Thoracic aorta (tissue), 2 donors: Measurements from ENCODE around the gene HOXC6. TPM values are rescaled to one million over a fixed set of nuclear protein-coding genes. Genes with fewer than 3 reads are reported as not detected.

ENCODE experiments used
- ATAC-seq: fragments of 150-250 bp; one replicate; pipeline ENCODE4 v1.8.0; 2017; ENCODE audit warnings: low read depth; ENCODE audit not compliant: insufficient number of reproducible peaks, low FRiP score
- DNase-seq: peaks from one replicate; pipeline ENCODE4 v3.0.0-alpha.2; 2020; ENCODE audit warnings: low spot score
- H3K27ac ChIP-seq, 2 donors: fragments of 200-600 bp; sonication (generic); 1 replicate in 1 of 2; 2 replicates in 1 of 2; pipeline ENCODE4 v1.5.1; 2016; ENCODE audit warnings: mild to moderate bottlenecking in 2 of 2, moderate library complexity in 2 of 2
- H3K27me3 ChIP-seq: fragments of 200-600 bp; sonication (generic); replicated peaks from 2 replicates; pipeline ENCODE4 v1.6.0; 2016; ENCODE audit warnings: mild to moderate bottlenecking; ENCODE audit not compliant: insufficient read depth
- H3K36me3 ChIP-seq: fragments of 200-600 bp; sonication (generic); one replicate; pipeline ENCODE4 v1.5.1; 2016
- H3K4me1 ChIP-seq, 2 donors: fragments of 200-600 bp; sonication (generic); 1 replicate in 1 of 2; 2 replicates in 1 of 2; pipeline versions ENCODE4 v1.5.1 to v1.6.0; 2016; ENCODE audit warnings: low read depth in 2 of 2, mild to moderate bottlenecking in 1 of 2; ENCODE audit not compliant: control insufficient read depth in 1 of 2
- H3K4me3 ChIP-seq: fragments of 200-600 bp; sonication (generic); 2 replicates; pipeline ENCODE4 v1.5.1; 2016; ENCODE audit warnings: mild to moderate bottlenecking
- H3K9me3 ChIP-seq: fragments of 200-600 bp; sonication (generic); 2 replicates; pipeline ENCODE4 v1.5.1; 2016
- total RNA-seq, 2 donors: library from RNA; depleted of rRNA; stranded (reverse); fragments of >200 nt; gene quantifications; one replicate each; pipeline versions ENCODE4 v1.1.0 to v1.2.3, GENCODE V29; 2016
- TF ChIP-seq, protein P1 (sequence below): fragments of 200-600 bp; sonication (generic); IDR thresholded peaks from one replicate; pipeline ENCODE4 v1.5.1; 2019; ENCODE audit warnings: antibody characterized with exemption

Gene HOXC6
- total RNA-seq, 2 donors from 2014 or later = not detected

GRCh38 chr12:54052438-54053002 lies 24.3 kb downstream of the HOXC6 start:
- Histone ChIP-seq H3K27ac (peak overlapping the region in 1 of 2 donors; percentile 40), H3K9me3 (no peaks in the 10 kb centered on the region), H3K36me3 (no peaks in the 10 kb centered on the region), H3K4me3 (peak overlapping the region; percentile 75), H3K27me3 (no peaks in the 10 kb centered on the region), H3K4me1 (peaks cover 7 to 18% of the 10 kb centered on the region in 2 donors)
- DNase-seq = no peak
- TF ChIP-seq, protein P1, sequence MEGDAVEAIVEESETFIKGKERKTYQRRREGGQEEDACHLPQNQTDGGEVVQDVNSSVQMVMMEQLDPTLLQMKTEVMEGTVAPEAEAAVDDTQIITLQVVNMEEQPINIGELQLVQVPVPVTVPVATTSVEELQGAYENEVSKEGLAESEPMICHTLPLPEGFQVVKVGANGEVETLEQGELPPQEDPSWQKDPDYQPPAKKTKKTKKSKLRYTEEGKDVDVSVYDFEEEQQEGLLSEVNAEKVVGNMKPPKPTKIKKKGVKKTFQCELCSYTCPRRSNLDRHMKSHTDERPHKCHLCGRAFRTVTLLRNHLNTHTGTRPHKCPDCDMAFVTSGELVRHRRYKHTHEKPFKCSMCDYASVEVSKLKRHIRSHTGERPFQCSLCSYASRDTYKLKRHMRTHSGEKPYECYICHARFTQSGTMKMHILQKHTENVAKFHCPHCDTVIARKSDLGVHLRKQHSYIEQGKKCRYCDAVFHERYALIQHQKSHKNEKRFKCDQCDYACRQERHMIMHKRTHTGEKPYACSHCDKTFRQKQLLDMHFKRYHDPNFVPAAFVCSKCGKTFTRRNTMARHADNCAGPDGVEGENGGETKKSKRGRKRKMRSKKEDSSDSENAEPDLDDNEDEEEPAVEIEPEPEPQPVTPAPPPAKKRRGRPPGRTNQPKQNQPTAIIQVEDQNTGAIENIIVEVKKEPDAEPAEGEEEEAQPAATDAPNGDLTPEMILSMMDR = no peak
- no peak for ATAC-seq

GRCh38 chr12:54053003-54053750 lies 24.9 kb downstream of the HOXC6 start:
- H3K36me3 ChIP-seq = no peaks in the 10 kb centered on the region
- H3K4me1 ChIP-seq = peaks cover 7 to 18% of the 10 kb centered on the region in 2 donors
- H3K4me3 ChIP-seq = peak overlapping the region; percentile 75
- no peaks in the 10 kb centered on the region for H3K27me3 ChIP-seq
- no peak for DNase-seq
- TF ChIP-seq, protein P1 = no peak
- ATAC-seq = no peak
- peak overlapping the region in 1 of 2 donors; percentile 40 for H3K27ac ChIP-seq
- no peaks in the 10 kb centered on the region for H3K9me3 ChIP-seq

GRCh38 chr12:54053751-54054741 lies 25.8 kb downstream of the HOXC6 start, which contains the start of gene HOXC4:
TSS of gene HOXC4 (plus strand) at chr12:54053835. CDS start at chr12:54053923, 88 bp downstream.
- DNase-seq (no peak), ATAC-seq (peak; percentile 85)
- Histone ChIP-seq H3K4me1 (peaks cover 7 to 18% of the 10 kb centered on the region in 2 donors), H3K4me3 (peak within 1 kb of the TSS; percentile 75), H3K27me3 (no peaks in the 10 kb centered on the region), H3K9me3 (no peaks in the 10 kb centered on the region), H3K36me3 (no peaks in the 10 kb centered on the region), H3K27ac (peak within 1 kb of the TSS in 1 of 2 donors; percentile 40)
- TF ChIP-seq, protein P1 = no peak

DNA sequence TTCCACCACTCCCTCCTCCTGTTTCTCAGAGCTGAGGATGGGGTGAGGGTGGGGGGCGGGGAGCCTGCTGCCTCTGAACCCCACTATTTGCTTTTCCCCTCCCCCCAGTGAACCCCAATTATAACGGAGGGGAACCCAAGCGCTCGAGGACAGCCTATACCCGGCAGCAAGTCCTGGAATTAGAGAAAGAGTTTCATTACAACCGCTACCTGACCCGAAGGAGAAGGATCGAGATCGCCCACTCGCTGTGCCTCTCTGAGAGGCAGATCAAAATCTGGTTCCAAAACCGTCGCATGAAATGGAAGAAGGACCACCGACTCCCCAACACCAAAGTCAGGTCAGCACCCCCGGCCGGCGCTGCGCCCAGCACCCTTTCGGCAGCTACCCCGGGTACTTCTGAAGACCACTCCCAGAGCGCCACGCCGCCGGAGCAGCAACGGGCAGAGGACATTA lies 26.5 kb downstream of the HOXC6 start:
- H3K4me3 ChIP-seq = peak overlapping the region; percentile 75
- TF ChIP-seq, protein P1 = no peak
- no peak overlapping the region for H3K27ac ChIP-seq
- no peaks in the 10 kb centered on the region for H3K36me3 ChIP-seq
- no peaks in the 10 kb centered on the region for H3K27me3 ChIP-seq
- DNase-seq (no peak), ATAC-seq (no peak)
- no peaks in the 10 kb centered on the region for H3K9me3 ChIP-seq
- H3K4me1 ChIP-seq = peaks cover 7 to 18% of the 10 kb centered on the region in 2 donors
